ENCODE results near the gene CASP3. TPM values are rescaled to one million over a fixed set of nuclear protein-coding genes. Genes with fewer than 3 reads are reported as not detected.

Gene CASP3
- total and polyA plus RNA-seq, 9 of the 15 experiments (the other 6 are each of a cell fraction or from before 2014, with no cell fraction given) = 17.6 to 40.1 (median 31.8) TPM

DNA sequence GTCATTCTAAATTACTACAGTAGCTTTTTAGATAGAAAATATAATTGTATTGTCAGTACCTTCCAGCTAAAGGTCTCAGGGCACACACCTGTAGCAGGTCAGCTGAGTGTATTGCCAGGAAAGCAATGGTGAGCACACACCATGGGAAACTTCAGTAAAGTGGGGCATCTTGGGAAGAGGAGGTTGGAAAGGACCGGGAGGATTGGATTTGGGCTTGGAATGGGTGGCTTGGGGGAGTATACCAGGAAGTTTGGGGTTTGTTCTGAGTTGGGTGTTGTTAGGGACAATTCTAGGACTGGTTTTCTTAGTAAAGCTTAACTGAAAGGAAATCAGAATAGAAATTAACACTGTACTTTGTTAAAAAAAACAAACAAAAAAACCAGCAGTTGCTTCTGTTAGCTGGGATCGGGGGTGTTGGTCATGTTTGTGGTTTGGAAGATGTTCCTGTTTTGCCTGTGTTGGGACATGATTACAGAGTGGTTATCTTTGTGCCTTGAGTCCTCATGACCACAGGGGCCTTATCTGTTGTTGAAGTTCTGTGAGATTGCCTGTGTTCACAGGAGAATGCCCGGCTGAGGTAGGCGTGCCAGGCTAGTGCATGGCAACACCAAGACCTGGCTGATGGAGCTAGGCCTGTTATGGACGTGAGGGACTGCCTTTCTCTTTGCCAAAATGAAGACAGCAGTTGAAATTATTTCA lies 35.4 kb upstream of the CASP3 start (continued):
- TF ChIP-seq ZNF41 (CRISPR knock-in tag; conservative IDR thresholded peaks at IDR 0.05) = no peak
- peak in 1 of 2 experiments; percentile 81; a peak in 2 of 4 replicates for TF ChIP-seq ETV6 (IDR thresholded peaks at IDR 0.05; ENCODE audit: borderline replicate concordance in 1 of 2, low read depth in 2 of 2, low read length in 1 of 2)
- TF ChIP-seq ETV6 (CRISPR knock-in tag; IDR thresholded peaks at IDR 0.05; ENCODE audit: borderline replicate concordance) = no peak
- 0 out of 2 replicates have a peak, but pooled peaks have one; percentile 56 for TF ChIP-seq ZNF583 (CRISPR knock-in tag; IDR thresholded peaks at IDR 0.05)
- TF ChIP-seq, protein P1, sequence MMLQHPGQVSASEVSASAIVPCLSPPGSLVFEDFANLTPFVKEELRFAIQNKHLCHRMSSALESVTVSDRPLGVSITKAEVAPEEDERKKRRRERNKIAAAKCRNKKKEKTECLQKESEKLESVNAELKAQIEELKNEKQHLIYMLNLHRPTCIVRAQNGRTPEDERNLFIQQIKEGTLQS (IDR thresholded peaks at IDR 0.05) = peak; percentile 74
- TF ChIP-seq, protein P1 (CRISPR knock-in tag; conservative IDR thresholded peaks at IDR 0.05) = no peak
- TF ChIP-seq, protein P2, sequence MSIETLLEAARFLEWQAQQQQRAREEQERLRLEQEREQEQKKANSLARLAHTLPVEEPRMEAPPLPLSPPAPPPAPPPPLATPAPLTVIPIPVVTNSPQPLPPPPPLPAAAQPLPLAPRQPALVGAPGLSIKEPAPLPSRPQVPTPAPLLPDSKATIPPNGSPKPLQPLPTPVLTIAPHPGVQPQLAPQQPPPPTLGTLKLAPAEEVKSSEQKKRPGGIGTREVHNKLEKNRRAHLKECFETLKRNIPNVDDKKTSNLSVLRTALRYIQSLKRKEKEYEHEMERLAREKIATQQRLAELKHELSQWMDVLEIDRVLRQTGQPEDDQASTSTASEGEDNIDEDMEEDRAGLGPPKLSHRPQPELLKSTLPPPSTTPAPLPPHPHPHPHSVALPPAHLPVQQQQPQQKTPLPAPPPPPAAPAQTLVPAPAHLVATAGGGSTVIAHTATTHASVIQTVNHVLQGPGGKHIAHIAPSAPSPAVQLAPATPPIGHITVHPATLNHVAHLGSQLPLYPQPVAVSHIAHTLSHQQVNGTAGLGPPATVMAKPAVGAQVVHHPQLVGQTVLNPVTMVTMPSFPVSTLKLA (conservative IDR thresholded peaks at IDR 0.05) = peak; percentile 41 to 76; a peak in 3 of 4 replicates
- TF ChIP-seq, protein P3, sequence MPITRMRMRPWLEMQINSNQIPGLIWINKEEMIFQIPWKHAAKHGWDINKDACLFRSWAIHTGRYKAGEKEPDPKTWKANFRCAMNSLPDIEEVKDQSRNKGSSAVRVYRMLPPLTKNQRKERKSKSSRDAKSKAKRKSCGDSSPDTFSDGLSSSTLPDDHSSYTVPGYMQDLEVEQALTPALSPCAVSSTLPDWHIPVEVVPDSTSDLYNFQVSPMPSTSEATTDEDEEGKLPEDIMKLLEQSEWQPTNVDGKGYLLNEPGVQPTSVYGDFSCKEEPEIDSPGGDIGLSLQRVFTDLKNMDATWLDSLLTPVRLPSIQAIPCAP (CRISPR knock-in tag; IDR thresholded peaks at IDR 0.05; ENCODE audit: borderline replicate concordance) = no peak
- TF ChIP-seq, protein P4, sequence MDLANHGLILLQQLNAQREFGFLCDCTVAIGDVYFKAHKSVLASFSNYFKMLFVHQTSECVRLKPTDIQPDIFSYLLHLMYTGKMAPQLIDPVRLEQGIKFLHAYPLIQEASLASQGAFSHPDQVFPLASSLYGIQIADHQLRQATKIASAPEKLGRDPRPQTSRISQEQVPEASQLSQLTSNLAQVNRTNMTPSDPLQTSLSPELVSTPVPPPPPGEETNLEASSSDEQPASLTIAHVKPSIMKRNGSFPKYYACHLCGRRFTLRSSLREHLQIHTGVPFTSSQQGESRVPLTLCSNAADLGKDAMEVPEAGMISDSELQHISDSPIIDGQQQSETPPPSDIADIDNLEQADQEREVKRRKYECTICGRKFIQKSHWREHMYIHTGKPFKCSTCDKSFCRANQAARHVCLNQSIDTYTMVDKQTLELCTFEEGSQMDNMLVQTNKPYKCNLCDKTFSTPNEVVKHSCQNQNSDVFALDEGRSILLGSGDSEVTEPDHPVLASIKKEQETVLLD (IDR thresholded peaks at IDR 0.05) = peak; percentile 80
- TF ChIP-seq, protein P5, sequence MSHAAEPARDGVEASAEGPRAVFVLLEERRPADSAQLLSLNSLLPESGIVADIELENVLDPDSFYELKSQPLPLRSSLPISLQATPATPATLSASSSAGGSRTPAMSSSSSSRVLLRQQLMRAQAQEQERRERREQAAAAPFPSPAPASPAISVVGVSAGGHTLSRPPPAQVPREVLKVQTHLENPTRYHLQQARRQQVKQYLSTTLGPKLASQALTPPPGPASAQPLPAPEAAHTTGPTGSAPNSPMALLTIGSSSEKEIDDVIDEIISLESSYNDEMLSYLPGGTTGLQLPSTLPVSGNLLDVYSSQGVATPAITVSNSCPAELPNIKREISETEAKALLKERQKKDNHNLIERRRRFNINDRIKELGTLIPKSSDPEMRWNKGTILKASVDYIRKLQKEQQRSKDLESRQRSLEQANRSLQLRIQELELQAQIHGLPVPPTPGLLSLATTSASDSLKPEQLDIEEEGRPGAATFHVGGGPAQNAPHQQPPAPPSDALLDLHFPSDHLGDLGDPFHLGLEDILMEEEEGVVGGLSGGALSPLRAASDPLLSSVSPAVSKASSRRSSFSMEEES (CRISPR knock-in tag; IDR thresholded peaks at IDR 0.05) = no peak
- no peak for TF ChIP-seq ILF3 (IDR thresholded peaks at IDR 0.05; ENCODE audit: borderline replicate concordance)
- TF ChIP-seq HDAC8 (tag; IDR thresholded peaks at IDR 0.05) = no peak
- TF ChIP-seq ARNT (IDR thresholded peaks at IDR 0.05) = peak; percentile 88 to 93; a peak in 3 of 4 replicates
- no peak for TF ChIP-seq ZNF780A (CRISPR knock-in tag; IDR thresholded peaks at IDR 0.05)
- TF ChIP-seq, protein P6, sequence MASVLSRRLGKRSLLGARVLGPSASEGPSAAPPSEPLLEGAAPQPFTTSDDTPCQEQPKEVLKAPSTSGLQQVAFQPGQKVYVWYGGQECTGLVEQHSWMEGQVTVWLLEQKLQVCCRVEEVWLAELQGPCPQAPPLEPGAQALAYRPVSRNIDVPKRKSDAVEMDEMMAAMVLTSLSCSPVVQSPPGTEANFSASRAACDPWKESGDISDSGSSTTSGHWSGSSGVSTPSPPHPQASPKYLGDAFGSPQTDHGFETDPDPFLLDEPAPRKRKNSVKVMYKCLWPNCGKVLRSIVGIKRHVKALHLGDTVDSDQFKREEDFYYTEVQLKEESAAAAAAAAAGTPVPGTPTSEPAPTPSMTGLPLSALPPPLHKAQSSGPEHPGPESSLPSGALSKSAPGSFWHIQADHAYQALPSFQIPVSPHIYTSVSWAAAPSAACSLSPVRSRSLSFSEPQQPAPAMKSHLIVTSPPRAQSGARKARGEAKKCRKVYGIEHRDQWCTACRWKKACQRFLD (CRISPR knock-in tag; IDR thresholded peaks at IDR 0.05) = peak; percentile 93
- TF ChIP-seq, protein P7, sequence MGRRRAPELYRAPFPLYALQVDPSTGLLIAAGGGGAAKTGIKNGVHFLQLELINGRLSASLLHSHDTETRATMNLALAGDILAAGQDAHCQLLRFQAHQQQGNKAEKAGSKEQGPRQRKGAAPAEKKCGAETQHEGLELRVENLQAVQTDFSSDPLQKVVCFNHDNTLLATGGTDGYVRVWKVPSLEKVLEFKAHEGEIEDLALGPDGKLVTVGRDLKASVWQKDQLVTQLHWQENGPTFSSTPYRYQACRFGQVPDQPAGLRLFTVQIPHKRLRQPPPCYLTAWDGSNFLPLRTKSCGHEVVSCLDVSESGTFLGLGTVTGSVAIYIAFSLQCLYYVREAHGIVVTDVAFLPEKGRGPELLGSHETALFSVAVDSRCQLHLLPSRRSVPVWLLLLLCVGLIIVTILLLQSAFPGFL (CRISPR knock-in tag; IDR thresholded peaks at IDR 0.05) = no peak
- TF ChIP-seq SRSF1 (IDR thresholded peaks at IDR 0.05; ENCODE audit: low read depth, low read length) = no peak
- no peak for TF ChIP-seq MCM7 (IDR thresholded peaks at IDR 0.05)
